GM18867 (cell line): ENCODE measurements around the gene IHH.

Experiments
- ATAC-seq: cut with Tn5 transposase; IDR thresholded peaks from one replicate; pipeline ENCODE4 v1.9.1; 2021; ENCODE audit warnings: mild to moderate bottlenecking, moderate library complexity; ENCODE audit not compliant: unreplicated experiment

The IHH gene

GRCh38 chr2:219020604-219021365, 39.9 kb downstream of the IHH start:
- no peak for ATAC-seq

DNA sequence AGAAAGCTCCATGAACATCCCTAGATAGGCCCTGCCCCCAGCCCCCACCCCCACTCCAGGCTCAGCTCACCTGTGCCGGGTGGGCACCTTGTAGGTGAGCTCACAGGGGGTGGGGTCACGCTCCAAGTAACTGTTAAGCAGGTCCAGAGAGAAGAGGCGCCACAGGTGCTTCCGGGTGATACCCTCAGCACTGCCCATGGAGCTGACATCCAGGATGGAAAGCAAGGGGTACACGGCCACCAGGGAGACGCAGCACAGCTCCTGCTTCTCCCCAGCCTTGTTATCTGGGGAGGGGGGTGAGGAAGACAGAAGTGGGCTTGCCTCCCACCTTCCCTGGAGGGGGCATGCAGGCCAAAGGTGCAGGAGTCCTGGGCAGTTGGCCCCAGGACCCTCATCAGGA, 41.3 kb downstream of the IHH start:
- ATAC-seq: no peak

GRCh38 chr2:219018726-219019125, 42.0 kb downstream of the IHH start:
- no peak for ATAC-seq

GRCh38 chr2:219018286-219018685, 42.4 kb downstream of the IHH start:
- no peak for ATAC-seq

GRCh38 chr2:219017201-219017931, 43.4 kb downstream of the IHH start:
- ATAC-seq: no peak

- no peak for ATAC-seq
Observed at GRCh38 chr2:219016721-219017120, 44.0 kb downstream of the IHH start.

GRCh38 chr2:219010873-219011272, 49.8 kb downstream of the IHH start:
- ATAC-seq: no peak

GRCh38 chr2:219010162-219010756, 50.5 kb downstream of the IHH start:
- peak; percentile 57 for ATAC-seq

DNA sequence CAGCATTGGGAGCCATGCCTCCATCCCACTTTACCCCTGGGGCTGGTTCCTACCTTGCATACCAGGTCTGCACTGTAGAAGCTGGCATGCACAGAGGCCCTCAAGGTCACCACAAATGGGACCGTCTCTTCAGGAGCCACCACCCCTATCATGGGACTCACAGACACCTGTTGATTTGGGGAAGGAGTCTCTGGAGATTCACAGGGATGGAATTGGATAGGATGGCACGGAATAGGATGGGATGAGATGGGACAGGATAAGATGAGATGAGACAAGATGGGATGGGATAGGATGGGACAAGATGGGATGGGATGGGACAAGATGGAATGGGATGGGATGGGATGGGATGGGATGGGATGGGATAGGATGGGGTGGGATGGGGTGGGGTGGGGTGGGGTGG, 51.4 kb downstream of the IHH start:
- no peak for ATAC-seq
